Measurements from ENCODE around the gene TNF.

TNF gene

DNA sequence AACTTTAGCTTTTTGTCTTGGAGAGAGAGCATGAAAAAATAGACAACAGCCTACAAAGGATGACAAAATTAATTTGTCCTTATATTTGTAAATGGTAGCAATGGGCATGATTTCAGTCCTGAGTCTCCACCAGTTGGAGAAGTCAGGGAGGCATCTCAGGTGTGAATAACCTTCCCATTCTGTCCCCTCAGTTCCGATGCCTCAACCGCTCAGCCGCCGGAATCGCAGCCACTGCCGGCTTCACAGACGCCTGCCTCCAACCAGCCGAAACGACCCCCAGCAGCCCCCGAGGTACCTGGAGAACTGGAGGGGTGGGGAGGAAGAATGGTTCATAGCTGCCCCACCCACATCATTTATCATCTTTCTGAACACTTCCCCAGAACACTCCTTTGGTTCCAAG, 48.7 kb downstream of the TNF start:
- no peak for TF ChIP-seq ZFX (IDR thresholded peaks at IDR 0.05)
- no peak overlapping the region for H3K27ac ChIP-seq

DNA sequence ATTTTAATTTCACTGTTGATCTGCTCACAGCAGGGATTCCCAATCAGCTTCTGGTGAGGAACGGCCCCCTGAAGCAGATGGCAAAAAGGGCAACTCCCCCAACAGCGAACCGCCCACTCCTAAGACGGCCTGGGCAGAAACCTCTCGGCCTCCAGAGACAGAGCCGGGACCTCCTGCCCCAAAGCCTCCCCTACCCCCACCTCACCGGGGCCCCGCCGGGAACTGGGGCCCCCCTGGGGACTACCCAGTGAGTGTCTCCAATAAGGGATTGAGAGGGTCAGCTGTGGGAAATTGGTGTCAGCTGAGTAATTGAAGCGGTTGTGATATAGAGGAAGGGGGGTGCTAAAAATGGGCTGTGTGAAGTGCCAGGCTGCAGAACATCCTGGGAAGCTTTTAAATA, 51.6 kb downstream of the TNF start:
- no peak for TF ChIP-seq ZFX (IDR thresholded peaks at IDR 0.05)
- TF ChIP-seq, protein P1, sequence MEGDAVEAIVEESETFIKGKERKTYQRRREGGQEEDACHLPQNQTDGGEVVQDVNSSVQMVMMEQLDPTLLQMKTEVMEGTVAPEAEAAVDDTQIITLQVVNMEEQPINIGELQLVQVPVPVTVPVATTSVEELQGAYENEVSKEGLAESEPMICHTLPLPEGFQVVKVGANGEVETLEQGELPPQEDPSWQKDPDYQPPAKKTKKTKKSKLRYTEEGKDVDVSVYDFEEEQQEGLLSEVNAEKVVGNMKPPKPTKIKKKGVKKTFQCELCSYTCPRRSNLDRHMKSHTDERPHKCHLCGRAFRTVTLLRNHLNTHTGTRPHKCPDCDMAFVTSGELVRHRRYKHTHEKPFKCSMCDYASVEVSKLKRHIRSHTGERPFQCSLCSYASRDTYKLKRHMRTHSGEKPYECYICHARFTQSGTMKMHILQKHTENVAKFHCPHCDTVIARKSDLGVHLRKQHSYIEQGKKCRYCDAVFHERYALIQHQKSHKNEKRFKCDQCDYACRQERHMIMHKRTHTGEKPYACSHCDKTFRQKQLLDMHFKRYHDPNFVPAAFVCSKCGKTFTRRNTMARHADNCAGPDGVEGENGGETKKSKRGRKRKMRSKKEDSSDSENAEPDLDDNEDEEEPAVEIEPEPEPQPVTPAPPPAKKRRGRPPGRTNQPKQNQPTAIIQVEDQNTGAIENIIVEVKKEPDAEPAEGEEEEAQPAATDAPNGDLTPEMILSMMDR (conservative IDR thresholded peaks at IDR 0.05): no peak
- no peak overlapping the region for H3K27ac ChIP-seq

DNA sequence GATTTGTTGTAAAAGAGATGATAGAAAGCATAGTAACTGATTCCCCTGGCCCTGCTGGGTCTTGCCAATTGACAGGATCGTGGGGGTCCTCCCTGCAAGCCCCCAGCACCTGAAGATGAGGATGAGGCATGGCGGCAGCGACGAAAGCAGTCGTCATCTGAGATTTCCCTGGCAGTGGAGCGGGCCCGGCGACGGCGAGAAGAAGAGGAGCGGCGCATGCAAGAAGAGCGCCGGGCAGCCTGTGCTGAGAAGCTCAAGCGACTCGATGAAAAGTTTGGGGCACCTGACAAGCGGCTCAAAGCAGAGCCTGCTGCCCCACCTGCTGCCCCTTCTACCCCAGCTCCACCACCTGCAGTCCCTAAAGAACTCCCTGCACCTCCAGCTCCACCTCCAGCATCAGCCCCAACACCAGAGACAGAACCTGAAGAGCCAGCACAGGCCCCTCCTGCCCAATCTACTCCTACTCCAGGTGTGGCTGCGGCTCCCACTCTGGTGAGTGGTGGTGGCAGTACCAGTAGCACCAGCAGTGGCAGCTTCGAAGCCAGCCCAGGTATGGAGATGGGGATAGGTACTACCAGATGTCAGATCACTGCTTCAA, 52.4 kb downstream of the TNF start:
- TF ChIP-seq, protein P1 (conservative IDR thresholded peaks at IDR 0.05): no peak
- no peak for TF ChIP-seq ZFX (IDR thresholded peaks at IDR 0.05)
- no peak overlapping the region for H3K27ac ChIP-seq

Data from C4-2B (cell line).